IMR-90 (cell line): ENCODE measurements around the gene SPATA46. TPM values are rescaled to one million over a fixed set of nuclear protein-coding genes. Genes with fewer than 3 reads are reported as not detected.

Source experiments
- ATAC-seq: fragments of 200-7000 bp; cut with Tn5 transposase; 2 replicates; pipeline ENCODE4 v1.9.1; 2020; ENCODE audit warnings: low read depth, mild to moderate bottlenecking, moderate library complexity
- BruUV-seq: library from RNA; stranded (reverse); fragments of 400-500 nt; replicated peaks from 2 replicates; lab custom pipeline; 2021; lab: Mats Ljungman, UMichigan
- CTCF ChIA-PET: fragments of 300-600 bp; formaldehyde crosslinking; extraction: SDS; loops from one replicate; lab custom pipeline; 2021; ENCODE audit warnings: antibody characterized with exemption; lab: Yijun Ruan, JAX
- POLR2A ChIA-PET: fragments of 300-600 bp; sonication (Branson Sonifier 250); formaldehyde crosslinking; loops from one replicate; lab custom pipeline; 2022; ENCODE audit warnings: antibody characterized with exemption; ENCODE audit not compliant: unreplicated experiment; lab: Charles Lee
- DNase-seq: peaks from one replicate; pipeline ENCODE4 v3.0.0; 2013
- H2AFZ ChIP-seq: replicated peaks from 2 replicates; pipeline ENCODE3; 2013; ENCODE audit warnings: low read length, mild to moderate bottlenecking; ENCODE audit not compliant: poor library complexity
- H2AK5ac ChIP-seq: 2 replicates; pipeline ENCODE4 v1.6.1; 2013; ENCODE audit warnings: low read depth, low read length, inconsistent platforms
- H2AK9ac ChIP-seq: replicated peaks from 2 replicates; pipeline ENCODE3; 2013; ENCODE audit warnings: mild to moderate bottlenecking, low read depth, low read length, moderate library complexity; ENCODE audit not compliant: poor library complexity
- H2BK120ac ChIP-seq: 2 replicates; pipeline ENCODE4 v1.6.1; 2013; ENCODE audit warnings: low read depth, low read length, inconsistent platforms
- H2BK15ac ChIP-seq: 3 replicates; pipeline ENCODE4 v1.6.1; 2013; ENCODE audit warnings: low read depth, low read length, inconsistent platforms
- H2BK20ac ChIP-seq: 2 replicates; pipeline ENCODE4 v1.6.1; 2013; ENCODE audit warnings: low read depth, mild to moderate bottlenecking, inconsistent platforms, low read length, moderate library complexity
- H2BK5ac ChIP-seq: 2 replicates; pipeline ENCODE4 v1.6.1; 2013; ENCODE audit warnings: mild to moderate bottlenecking, low read depth, low read length, inconsistent platforms; ENCODE audit not compliant: poor library complexity, severe bottlenecking
- H3K14ac ChIP-seq: replicated peaks from 2 replicates; pipeline ENCODE4 v1.6.1; 2013; ENCODE audit warnings: low read depth, low read length, inconsistent platforms
- H3K18ac ChIP-seq: 2 replicates; pipeline ENCODE4 v1.6.1; 2013; ENCODE audit warnings: low read depth, low read length, control low read depth
- H3K23ac ChIP-seq: 2 replicates; pipeline ENCODE4 v1.6.1; 2013; ENCODE audit warnings: low read depth, low read length, inconsistent platforms
- H3K27ac ChIP-seq: 2 replicates; pipeline ENCODE4 v1.5.1; 2013; ENCODE audit warnings: mild to moderate bottlenecking, control low read depth, low read length; ENCODE audit not compliant: insufficient read depth
- H3K27me3 ChIP-seq: 2 replicates; pipeline ENCODE4 v1.6.1; 2013; ENCODE audit warnings: low read length; ENCODE audit not compliant: control insufficient read depth, insufficient read depth
- H3K36me3 ChIP-seq: 2 replicates; pipeline ENCODE4 v1.6.1; 2013; ENCODE audit warnings: low read length, mixed read lengths; ENCODE audit not compliant: control insufficient read depth, insufficient read depth
- H3K4ac ChIP-seq: 2 replicates; pipeline ENCODE4 v1.6.1; 2013; ENCODE audit warnings: low read depth, low read length, inconsistent platforms
- H3K4me1 ChIP-seq: 2 replicates; pipeline ENCODE4 v1.6.1; 2013; ENCODE audit warnings: low read length, mixed read lengths; ENCODE audit not compliant: control insufficient read depth, insufficient read depth
- H3K4me2 ChIP-seq: 2 replicates; pipeline ENCODE4 v1.6.1; 2013; ENCODE audit warnings: low read depth, mild to moderate bottlenecking, control low read depth, low read length, moderate library complexity
- H3K4me3 ChIP-seq: 2 replicates; pipeline ENCODE4 v1.5.1; 2013; ENCODE audit warnings: low read depth, mild to moderate bottlenecking, control low read depth, low read length, moderate library complexity; ENCODE audit not compliant: insufficient read depth
- H3K56ac ChIP-seq: 2 replicates; pipeline ENCODE4 v1.6.1; 2013; ENCODE audit warnings: low read length, inconsistent platforms; ENCODE audit not compliant: insufficient read depth; ENCODE audit errors: extremely low read depth
- H3K79me1 ChIP-seq, 2 experiments: 2 replicates each; pipeline ENCODE4 v1.6.1; 2013; ENCODE audit warnings: low read length in 2 of 2, inconsistent platforms in 1 of 2, low read depth in 1 of 2
- H3K9ac ChIP-seq: 2 replicates; pipeline ENCODE4 v1.6.1; 2013; ENCODE audit warnings: low read depth, low read length, control low read depth
- H3K9me1 ChIP-seq: 2 replicates; pipeline ENCODE4 v1.6.1; 2013; ENCODE audit warnings: low read length, inconsistent platforms; ENCODE audit not compliant: insufficient read depth
- H3K9me3 ChIP-seq: 2 replicates; pipeline ENCODE4 v1.6.1; 2013; ENCODE audit warnings: low read length; ENCODE audit not compliant: control insufficient read depth, insufficient read depth
- H4K20me1 ChIP-seq: 2 replicates; pipeline ENCODE4 v1.6.1; 2013; ENCODE audit warnings: low read length, inconsistent platforms; ENCODE audit not compliant: insufficient read depth
- H4K5ac ChIP-seq: 2 replicates; pipeline ENCODE4 v1.6.1; 2013; ENCODE audit warnings: mild to moderate bottlenecking, low read depth, low read length, control low read depth
- H4K8ac ChIP-seq, 2 experiments: 2 replicates each; pipeline ENCODE4 v1.6.1; 2013; ENCODE audit warnings: low read depth in 2 of 2, low read length in 2 of 2, control low read depth in 1 of 2, inconsistent platforms in 1 of 2
- H4K91ac ChIP-seq: 2 replicates; pipeline ENCODE4 v1.6.1; 2013; ENCODE audit warnings: low read depth, low read length, inconsistent platforms; ENCODE audit not compliant: insufficient read depth
- BHLHE40 ChIP-seq: fragments of 150-350 bp; IDR thresholded peaks from 2 replicates; pipeline ENCODE4 v1.6.1; 2016; ENCODE audit warnings: mild to moderate bottlenecking, low read depth, low read length
- CTCF ChIP-seq: conservative IDR thresholded peaks from 2 replicates; pipeline ENCODE4 v1.5.1; 2012; ENCODE audit warnings: mild to moderate bottlenecking, low read depth, low read length, improper control_type of control experiment
- MAFK ChIP-seq: IDR thresholded peaks from 2 replicates; pipeline ENCODE4 v1.6.1; 2012; ENCODE audit warnings: low read depth, low read length, improper control_type of control experiment
- MAZ ChIP-seq: IDR thresholded peaks from 2 replicates; pipeline ENCODE4 v1.6.1; 2012; ENCODE audit warnings: low read depth, mild to moderate bottlenecking, low read length, improper control_type of control experiment, moderate library complexity, borderline replicate concordance
- POLR2A ChIP-seq: IDR thresholded peaks from 2 replicates; pipeline ENCODE4 v1.6.1; 2012; ENCODE audit warnings: mild to moderate bottlenecking, low read depth, low read length
- SMC3 ChIP-seq: fragments of 150-350 bp; IDR thresholded peaks from 2 replicates; pipeline ENCODE4 v1.6.1; 2016; ENCODE audit warnings: low read depth, mild to moderate bottlenecking, antibody characterized with exemption, low read length, moderate library complexity
- WGBS, 2 experiments: methylation state at CpG; one replicate each; pipeline versions ENCODE4 v1.1.5 to v1.1.7; 2013; ENCODE audit warnings: missing lambda C conversion rate in 2 of 2; ENCODE audit not compliant: insufficient read length in 1 of 2; ENCODE audit errors: extremely low coverage in 2 of 2; 5-methylcytosine and 5-hydroxymethylcytosine counted together
- dilution Hi-C: fragments of 300-500 bp; cut with HindIII; formaldehyde crosslinking; loops from one replicate; pipeline ENCODE4 v1.14.3; 2018; ENCODE audit warnings: low sequenced_read_pairs; ENCODE audit not compliant: unreplicated experiment
- in situ Hi-C: fragments of 300-500 bp; cut with MboI; formaldehyde crosslinking; loops from 3 replicates; pipeline ENCODE4 v1.14.3; 2019; ENCODE audit warnings: low sequenced_read_pairs, inconsistent platforms, mixed read lengths
- intact Hi-C: fragments of 100-400 bp; cut with micrococcal nuclease; formaldehyde crosslinking; loops from 2 replicates; pipeline ENCODE4 v1.10.0; 2022
- polyA plus RNA-seq, 3 experiments: library from polyadenylated mRNA; depleted of rRNA; stranded (reverse); fragments of >200 nt; gene quantifications; 2 replicates each; pipeline ENCODE4 v1.2.3, GENCODE V29; 2012; ENCODE audit warnings: low replicate concordance in 1 of 3
- total RNA-seq: library from RNA; depleted of rRNA; stranded (reverse); fragments of >200 nt; gene quantifications from 2 replicates; pipeline ENCODE4 v1.2.3, GENCODE V29; 2012

Gene SPATA46
- total and polyA plus RNA-seq, 2 of the 4 experiments (the other 2 are of a cell fraction) = not detected

GRCh38 chr1:162353702-162354101 lies 23.0 kb downstream of the SPATA46 start:
- TF ChIP-seq MAFK = no peak
- TF ChIP-seq SMC3 = no peak
- no peak for TF ChIP-seq MAZ
- TF ChIP-seq CTCF = no peak
- TF ChIP-seq BHLHE40 = no peak
- TF ChIP-seq POLR2A = no peak
- Histone ChIP-seq H3K23ac (no peak overlapping the region), H2BK20ac (no peak overlapping the region), H4K8ac (no peak overlapping the region), H3K4me1 (0 out of 2 replicates have a peak, but pooled peaks cover 4% of the 10 kb centered on the region), H3K9ac (no peak overlapping the region), H3K27me3 (no peaks in the 10 kb centered on the region), H3K79me1 (no peaks in the 10 kb centered on the region), H2BK5ac (no peak overlapping the region), H4K20me1 (no peaks in the 10 kb centered on the region), H4K91ac (no peak overlapping the region), H2BK15ac (no peak overlapping the region), H3K4me3 (no peak overlapping the region), H2AK9ac (no peak overlapping the region), H4K5ac (no peak overlapping the region), H3K56ac (no peak overlapping the region), H3K18ac (no peak overlapping the region), H2AK5ac (no peak overlapping the region), H3K9me1 (peaks cover 5% of the 10 kb centered on the region; the same call in 1 of the 2 replicates), H3K4ac (no peak overlapping the region; the same call in 1 of the 2 replicates), H3K14ac (no peak overlapping the region), H2BK120ac (no peak overlapping the region), H2AFZ (no peak overlapping the region), H3K27ac (no peak overlapping the region), H3K4me2 (no peak overlapping the region), H3K9me3 (no peaks in the 10 kb centered on the region), H3K36me3 (no peaks in the 10 kb centered on the region)
- in situ Hi-C loops = no loop called here
- ChIA-PET POLR2A (no interaction called here), CTCF (interaction anchor here (1.2 kb wide), 1 partner anchor 78 kb away, joined by 4 read pairs; no protein-coding TSS in a partner anchor)
- BruUV-seq = no TSS peak
- DNase-seq (no peak), ATAC-seq (no peak)
- dilution Hi-C loops = no loop called here
- intact Hi-C loops = no loop called here
- no CpG with 5 or more reads among the region's 5 CpGs for WGBS, 2 experiments
